Endothelial cell of umbilical vein (primary cell): ENCODE results near the gene DCC.

Source experiments
- EZH2 ChIP-seq: IDR thresholded peaks from 2 replicates; pipeline ENCODE4 v1.6.1; 2012; ENCODE audit warnings: borderline replicate concordance, low read depth, mild to moderate bottlenecking, moderate library complexity, low read length, inconsistent platforms; ENCODE audit not compliant: severe bottlenecking
- POLR2A ChIP-seq: IDR thresholded peaks from 2 replicates; pipeline ENCODE4 v1.6.1; 2012; ENCODE audit warnings: low read depth, mild to moderate bottlenecking, control low read depth, low read length
- TF ChIP-seq, protein P1 (sequence below), 2 donors: IDR thresholded peaks; 1 replicate in 1 of 2; 2 replicates in 1 of 2; pipeline ENCODE4 v1.5.1; 2011; ENCODE audit warnings: low read length in 2 of 2, mild to moderate bottlenecking in 2 of 2, moderate library complexity in 2 of 2, control low read depth in 1 of 2, inconsistent platforms in 1 of 2, low read depth in 1 of 2; ENCODE audit not compliant: insufficient read depth in 1 of 2; ENCODE audit errors: extremely low read depth in 1 of 2

DNA sequence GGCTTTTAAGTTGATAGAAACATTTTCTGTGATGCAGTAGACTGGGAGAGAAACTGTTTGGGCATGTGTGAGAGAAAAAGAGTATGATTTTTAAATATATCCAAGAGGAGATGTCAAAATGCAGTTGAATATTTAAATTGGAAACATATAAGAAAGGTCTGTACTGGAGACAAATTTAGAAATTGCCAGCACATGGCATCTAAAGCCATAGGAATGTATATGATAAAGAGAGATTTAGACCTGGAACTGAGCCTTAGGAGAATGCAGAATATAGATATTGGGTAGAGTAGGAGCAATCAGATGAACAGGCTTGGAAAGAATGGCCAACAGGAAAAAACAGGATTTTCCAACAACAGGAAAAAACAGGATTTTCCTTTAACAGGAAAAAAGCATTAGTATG lies 1203.7 kb downstream of the DCC start:
- TF ChIP-seq POLR2A (no peak), EZH2 (no peak)
- TF ChIP-seq, protein P1, sequence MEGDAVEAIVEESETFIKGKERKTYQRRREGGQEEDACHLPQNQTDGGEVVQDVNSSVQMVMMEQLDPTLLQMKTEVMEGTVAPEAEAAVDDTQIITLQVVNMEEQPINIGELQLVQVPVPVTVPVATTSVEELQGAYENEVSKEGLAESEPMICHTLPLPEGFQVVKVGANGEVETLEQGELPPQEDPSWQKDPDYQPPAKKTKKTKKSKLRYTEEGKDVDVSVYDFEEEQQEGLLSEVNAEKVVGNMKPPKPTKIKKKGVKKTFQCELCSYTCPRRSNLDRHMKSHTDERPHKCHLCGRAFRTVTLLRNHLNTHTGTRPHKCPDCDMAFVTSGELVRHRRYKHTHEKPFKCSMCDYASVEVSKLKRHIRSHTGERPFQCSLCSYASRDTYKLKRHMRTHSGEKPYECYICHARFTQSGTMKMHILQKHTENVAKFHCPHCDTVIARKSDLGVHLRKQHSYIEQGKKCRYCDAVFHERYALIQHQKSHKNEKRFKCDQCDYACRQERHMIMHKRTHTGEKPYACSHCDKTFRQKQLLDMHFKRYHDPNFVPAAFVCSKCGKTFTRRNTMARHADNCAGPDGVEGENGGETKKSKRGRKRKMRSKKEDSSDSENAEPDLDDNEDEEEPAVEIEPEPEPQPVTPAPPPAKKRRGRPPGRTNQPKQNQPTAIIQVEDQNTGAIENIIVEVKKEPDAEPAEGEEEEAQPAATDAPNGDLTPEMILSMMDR (IDR thresholded peaks at IDR 0.05; ENCODE audit: extremely low read depth in 1 of 2, insufficient read depth in 1 of 2, low read depth in 1 of 2, low read length in 2 of 2): no peak
